Keratinocyte (primary cell): ENCODE results near the gene OR51F2.

Source experiments
- EZH2 ChIP-seq: IDR thresholded peaks from one replicate; pipeline ENCODE4 v1.6.1; 2012; ENCODE audit warnings: inconsistent platforms, mild to moderate bottlenecking, low read length, moderate library complexity
- TF ChIP-seq, protein P1 (sequence below), 3 experiments: IDR thresholded peaks in 1 of 3; conservative IDR thresholded peaks in 1 of 3; optimal IDR thresholded peaks in 1 of 3; 2 replicates in 2 of 3; 3 replicates in 1 of 3; pipeline versions ENCODE3 to v1.5.1; 2011; ENCODE audit warnings: low read length in 3 of 3, mild to moderate bottlenecking in 3 of 3, moderate library complexity in 2 of 3, control low read depth in 1 of 3, inconsistent platforms in 1 of 3; ENCODE audit not compliant: insufficient read depth in 2 of 3; ENCODE audit errors: extremely low read depth in 1 of 3

DNA sequence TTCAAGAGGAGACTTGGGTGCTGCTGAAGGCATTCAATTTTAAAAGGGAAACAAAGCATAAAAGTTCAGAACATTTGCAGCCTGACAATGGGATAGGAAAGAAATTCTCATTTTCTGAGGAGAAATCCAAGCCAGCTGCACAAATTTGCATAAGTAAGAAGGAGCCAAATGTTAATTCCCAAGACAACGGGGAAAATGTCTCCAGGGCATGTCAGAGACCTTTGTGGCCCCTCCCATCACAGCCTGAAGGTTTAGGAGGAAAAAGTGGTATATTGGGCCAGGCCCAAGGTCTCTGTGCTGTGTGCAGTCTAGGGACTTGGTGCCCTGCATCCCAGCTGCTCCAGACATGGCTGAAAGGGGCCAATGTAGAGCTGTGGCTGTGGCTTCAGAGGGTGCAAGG is 38.7 kb upstream of the OR51F2 start:
- TF ChIP-seq, protein P1, sequence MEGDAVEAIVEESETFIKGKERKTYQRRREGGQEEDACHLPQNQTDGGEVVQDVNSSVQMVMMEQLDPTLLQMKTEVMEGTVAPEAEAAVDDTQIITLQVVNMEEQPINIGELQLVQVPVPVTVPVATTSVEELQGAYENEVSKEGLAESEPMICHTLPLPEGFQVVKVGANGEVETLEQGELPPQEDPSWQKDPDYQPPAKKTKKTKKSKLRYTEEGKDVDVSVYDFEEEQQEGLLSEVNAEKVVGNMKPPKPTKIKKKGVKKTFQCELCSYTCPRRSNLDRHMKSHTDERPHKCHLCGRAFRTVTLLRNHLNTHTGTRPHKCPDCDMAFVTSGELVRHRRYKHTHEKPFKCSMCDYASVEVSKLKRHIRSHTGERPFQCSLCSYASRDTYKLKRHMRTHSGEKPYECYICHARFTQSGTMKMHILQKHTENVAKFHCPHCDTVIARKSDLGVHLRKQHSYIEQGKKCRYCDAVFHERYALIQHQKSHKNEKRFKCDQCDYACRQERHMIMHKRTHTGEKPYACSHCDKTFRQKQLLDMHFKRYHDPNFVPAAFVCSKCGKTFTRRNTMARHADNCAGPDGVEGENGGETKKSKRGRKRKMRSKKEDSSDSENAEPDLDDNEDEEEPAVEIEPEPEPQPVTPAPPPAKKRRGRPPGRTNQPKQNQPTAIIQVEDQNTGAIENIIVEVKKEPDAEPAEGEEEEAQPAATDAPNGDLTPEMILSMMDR (optimal IDR thresholded peaks at IDR 0.05 in 1 of 3, IDR thresholded peaks at IDR 0.05 in 1 of 3, conservative IDR thresholded peaks at IDR 0.05 in 1 of 3; ENCODE audit: extremely low read depth in 1 of 3, insufficient read depth in 2 of 3, low read length in 3 of 3) = no peak
- no peak for TF ChIP-seq EZH2
